Measurements from ENCODE around the gene EIF3CL.
"Not testable (repeated sequence)": the region's sequence is repeated elsewhere in the genome, so short reads cannot be mapped to it uniquely, and the experiment has no call there.

The EIF3CL gene

DNA sequence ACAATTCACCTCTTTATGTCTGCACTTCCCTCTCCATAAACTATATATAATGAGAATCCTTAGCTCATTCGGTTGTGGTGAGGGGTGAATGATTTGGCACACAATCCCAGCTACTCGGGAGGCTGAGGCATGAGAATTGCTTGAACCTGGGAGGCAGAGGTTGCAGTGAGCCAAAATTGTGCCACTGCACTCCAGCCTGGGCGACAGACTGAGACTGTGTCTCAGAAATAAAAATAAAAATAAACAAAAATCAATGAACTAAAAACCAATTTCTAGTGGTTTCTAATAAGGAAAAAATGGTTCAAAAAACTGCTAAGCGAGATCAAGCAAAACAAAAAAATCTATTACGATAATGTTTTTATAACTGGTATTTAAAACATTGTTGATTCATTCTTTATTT is 40.2 kb downstream of the EIF3CL start, which contains the start of gene NPIPB6:
Gene NPIPB6 (minus strand): TSS at position 101 of the 400 bp plus-strand sequence. CDS start 686 bp downstream, outside the sequence.
- not testable (repeated sequence) for DNase-seq

GRCh38 chr16:28362600-28362999 is 41.0 kb downstream of the EIF3CL start:
- not testable (repeated sequence) for DNase-seq

- not testable (repeated sequence) for DNase-seq
Observed at GRCh38 chr16:28338230-28338629, 65.4 kb downstream of the EIF3CL start.

DNA sequence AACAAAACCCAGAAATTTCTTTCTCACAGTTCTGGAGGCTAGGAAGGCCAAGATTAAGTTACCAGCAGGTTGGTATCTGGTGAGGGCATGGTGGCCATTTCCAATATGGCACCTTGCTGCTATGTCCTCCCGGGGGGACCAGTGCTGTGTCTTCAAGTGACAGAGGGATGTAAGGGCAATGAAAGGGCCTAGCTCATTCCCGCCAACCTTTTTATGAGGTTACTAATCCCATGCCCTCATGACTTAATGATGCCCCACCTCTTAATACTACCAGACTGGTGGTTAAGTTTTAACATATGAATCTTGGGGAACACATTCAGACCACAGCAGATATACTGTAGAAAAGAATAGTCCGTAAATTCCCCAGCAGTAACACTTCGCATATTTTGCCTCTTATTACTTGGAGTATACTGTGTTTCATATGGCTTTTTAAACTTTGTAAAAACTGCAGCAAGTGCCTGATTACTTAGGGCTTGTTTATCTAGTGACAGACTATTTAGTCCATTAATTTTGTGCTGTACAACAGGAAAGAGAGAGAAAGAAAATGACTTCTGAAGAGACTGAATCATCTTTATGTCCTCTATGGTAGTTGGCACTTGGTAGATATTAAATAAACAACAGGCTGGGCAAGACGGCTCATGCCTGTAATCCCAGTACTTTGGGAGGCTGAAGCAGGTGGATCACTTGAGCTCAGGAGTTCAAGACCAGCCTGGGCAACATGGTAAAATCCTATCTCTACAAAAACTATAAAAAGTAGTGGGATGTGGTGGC is 66.5 kb downstream of the EIF3CL start:
- DNase-seq, result not testable (repeated sequence)

GRCh38 chr16:28335678-28336077 is 68.0 kb downstream of the EIF3CL start:
- not testable (repeated sequence) for DNase-seq

- not testable (repeated sequence) for DNase-seq
Observed at GRCh38 chr16:28332632-28333031, 71.0 kb downstream of the EIF3CL start.

GRCh38 chr16:28330981-28331380 is 72.7 kb downstream of the EIF3CL start:
- not testable (repeated sequence) for DNase-seq

DNA sequence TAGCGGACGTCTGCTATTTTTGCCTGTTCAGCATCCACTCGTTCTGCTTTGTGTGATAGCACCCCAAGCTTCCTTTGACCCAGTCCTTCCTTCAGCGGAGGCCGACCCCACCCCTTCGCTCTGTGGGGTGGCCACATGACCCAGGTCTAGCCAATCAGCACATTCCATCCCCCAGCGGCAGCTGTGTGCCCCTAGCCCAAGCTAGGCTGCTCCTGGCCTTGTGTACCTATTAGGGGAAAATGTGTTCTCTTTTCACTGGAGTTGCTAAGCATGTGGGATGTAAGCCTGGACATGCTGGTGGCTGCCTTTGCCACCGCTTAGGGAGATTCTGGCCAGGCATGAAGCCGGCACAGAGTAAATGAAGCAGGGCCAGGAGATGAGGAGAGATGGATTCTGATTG is 73.4 kb downstream of the EIF3CL start:
- not testable (repeated sequence) for DNase-seq
